Fibroblast of peridontal ligament (primary cell): Measurements from ENCODE around the gene UVSSA.
"Not testable (repeated sequence)": the region's sequence is repeated elsewhere in the genome, so short reads cannot be mapped to it uniquely, and the experiment has no call there.

ENCODE experiments used
- DNase-seq: peaks from one replicate; pipeline ENCODE4 v3.0.0-alpha.2; 2010; ENCODE audit errors: extremely low read depth

UVSSA gene

GRCh38 chr4:1377606-1378261 lies 30.7 kb downstream of the UVSSA start:
- no peak for DNase-seq

GRCh38 chr4:1378559-1379231 lies 31.7 kb downstream of the UVSSA start:
- no peak for DNase-seq

GRCh38 chr4:1379351-1379781 lies 32.4 kb downstream of the UVSSA start:
- no peak for DNase-seq

- DNase-seq: no peak
Measured at GRCh38 chr4:1379801-1380331, 32.9 kb downstream of the UVSSA start.

- DNase-seq: no peak
Measured at GRCh38 chr4:1380368-1381151, 33.6 kb downstream of the UVSSA start.

GRCh38 chr4:1381181-1381621 lies 34.2 kb downstream of the UVSSA start:
- no peak for DNase-seq

- DNase-seq: no peak
Measured at GRCh38 chr4:1381944-1382541, 35.0 kb downstream of the UVSSA start.

GRCh38 chr4:1382776-1383727 lies 36.0 kb downstream of the UVSSA start:
- DNase-seq: no peak

GRCh38 chr4:1383728-1384591 lies 37.0 kb downstream of the UVSSA start:
- DNase-seq: no peak

GRCh38 chr4:1384675-1385372 lies 37.8 kb downstream of the UVSSA start:
- DNase-seq: no peak

GRCh38 chr4:1385373-1386340 lies 38.6 kb downstream of the UVSSA start:
- DNase-seq: no peak

GRCh38 chr4:1393363-1393762 lies 46.4 kb downstream of the UVSSA start:
- not testable (repeated sequence) for DNase-seq

GRCh38 chr4:1393866-1394265 lies 46.9 kb downstream of the UVSSA start:
- no peak for DNase-seq

- not testable (repeated sequence) for DNase-seq
Measured at GRCh38 chr4:1394554-1395388, 47.8 kb downstream of the UVSSA start.

GRCh38 chr4:1395389-1395820 lies 48.4 kb downstream of the UVSSA start:
- DNase-seq: not testable (repeated sequence)

- DNase-seq: no peak
Measured at GRCh38 chr4:1395941-1396805, 49.2 kb downstream of the UVSSA start.
